Osteocyte (in vitro differentiated cells): ENCODE measurements around the gene ELAC2. TPM values are rescaled to one million over a fixed set of nuclear protein-coding genes. Genes with fewer than 3 reads are reported as not detected.

Experiments
- DNase-seq: peaks from one replicate; pipeline ENCODE4 v3.0.0; 2021; ENCODE audit warnings: mixed read lengths; ENCODE audit not compliant: unreplicated experiment; ENCODE audit errors: extremely low spot score
- H3K27ac Mint-ChIP-seq: one replicate; pipeline ENCODE4 v1.8.0; 2021; ENCODE audit warnings: mild to moderate bottlenecking, mixed read lengths; ENCODE audit not compliant: unreplicated experiment
- H3K27me3 Mint-ChIP-seq: one replicate; pipeline ENCODE4 v1.8.0; 2021; ENCODE audit warnings: mixed read lengths; ENCODE audit not compliant: unreplicated experiment
- H3K36me3 Mint-ChIP-seq: one replicate; pipeline ENCODE4 v1.8.0; 2021; ENCODE audit warnings: mixed read lengths; ENCODE audit not compliant: unreplicated experiment
- H3K4me1 Mint-ChIP-seq: one replicate; pipeline ENCODE4 v1.8.0; 2021; ENCODE audit warnings: mixed read lengths; ENCODE audit not compliant: unreplicated experiment
- H3K4me3 Mint-ChIP-seq: one replicate; pipeline ENCODE4 v1.8.0; 2021; ENCODE audit warnings: mild to moderate bottlenecking, moderate library complexity, mixed read lengths; ENCODE audit not compliant: unreplicated experiment
- H3K9me3 Mint-ChIP-seq: one replicate; pipeline ENCODE4 v1.8.0; 2021; ENCODE audit warnings: mixed read lengths; ENCODE audit not compliant: unreplicated experiment
- total RNA-seq: library from RNA; stranded (reverse); gene quantifications from 2 replicates; pipeline ENCODE4 v1.2.1, GENCODE V29; 2021
- TF ChIP-seq, protein P1 (sequence below): fragments of 200-600 bp; sonication (generic); IDR thresholded peaks from 2 replicates; pipeline ENCODE4 v1.5.0; 2021; ENCODE audit warnings: antibody characterized with exemption, mild to moderate bottlenecking, moderate library complexity

Gene ELAC2
- total RNA-seq, 1 donor from 2014 or later, result 51.8 TPM

DNA sequence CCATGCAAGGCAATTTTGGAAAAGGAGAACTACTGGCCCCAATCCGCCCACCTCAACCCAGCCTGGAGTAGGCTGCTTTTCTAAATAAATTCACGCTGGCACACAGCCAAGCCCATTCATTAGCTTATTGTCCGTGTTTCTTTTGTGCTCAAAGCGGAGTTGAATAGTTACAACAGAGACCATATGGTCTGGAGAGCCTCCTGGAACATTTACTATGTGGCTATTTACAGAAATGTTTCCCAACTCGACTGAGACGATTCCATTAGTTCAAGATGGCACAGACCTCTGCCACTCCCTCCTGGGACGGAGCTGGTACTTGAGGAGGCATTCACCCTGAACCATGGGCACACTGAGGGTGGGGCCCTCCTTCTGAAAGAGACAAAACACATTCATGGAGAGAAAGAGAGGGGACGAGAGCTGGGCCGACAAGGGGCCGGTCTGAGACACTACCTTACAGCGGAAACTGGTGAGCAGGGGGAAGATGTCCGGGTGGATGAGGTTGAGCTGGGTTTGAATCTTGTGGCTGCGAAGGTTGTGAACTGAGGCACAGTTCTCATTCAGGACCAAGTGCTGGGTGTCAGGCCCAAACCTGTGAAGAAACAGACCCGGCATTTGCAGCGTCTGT lies 15.7 kb downstream of the ELAC2 start:
- no peak overlapping the region for H3K27ac Mint-ChIP-seq
- no peak overlapping the region for H3K4me3 Mint-ChIP-seq
- H3K27me3 Mint-ChIP-seq, result no peaks in the 10 kb centered on the region
- H3K4me1 Mint-ChIP-seq, result no peaks in the 10 kb centered on the region
- TF ChIP-seq, protein P1, sequence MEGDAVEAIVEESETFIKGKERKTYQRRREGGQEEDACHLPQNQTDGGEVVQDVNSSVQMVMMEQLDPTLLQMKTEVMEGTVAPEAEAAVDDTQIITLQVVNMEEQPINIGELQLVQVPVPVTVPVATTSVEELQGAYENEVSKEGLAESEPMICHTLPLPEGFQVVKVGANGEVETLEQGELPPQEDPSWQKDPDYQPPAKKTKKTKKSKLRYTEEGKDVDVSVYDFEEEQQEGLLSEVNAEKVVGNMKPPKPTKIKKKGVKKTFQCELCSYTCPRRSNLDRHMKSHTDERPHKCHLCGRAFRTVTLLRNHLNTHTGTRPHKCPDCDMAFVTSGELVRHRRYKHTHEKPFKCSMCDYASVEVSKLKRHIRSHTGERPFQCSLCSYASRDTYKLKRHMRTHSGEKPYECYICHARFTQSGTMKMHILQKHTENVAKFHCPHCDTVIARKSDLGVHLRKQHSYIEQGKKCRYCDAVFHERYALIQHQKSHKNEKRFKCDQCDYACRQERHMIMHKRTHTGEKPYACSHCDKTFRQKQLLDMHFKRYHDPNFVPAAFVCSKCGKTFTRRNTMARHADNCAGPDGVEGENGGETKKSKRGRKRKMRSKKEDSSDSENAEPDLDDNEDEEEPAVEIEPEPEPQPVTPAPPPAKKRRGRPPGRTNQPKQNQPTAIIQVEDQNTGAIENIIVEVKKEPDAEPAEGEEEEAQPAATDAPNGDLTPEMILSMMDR, result no peak
- DNase-seq, result no peak
- peaks cover 32% of the 10 kb centered on the region for H3K36me3 Mint-ChIP-seq
- H3K9me3 Mint-ChIP-seq, result no peaks in the 10 kb centered on the region

DNA sequence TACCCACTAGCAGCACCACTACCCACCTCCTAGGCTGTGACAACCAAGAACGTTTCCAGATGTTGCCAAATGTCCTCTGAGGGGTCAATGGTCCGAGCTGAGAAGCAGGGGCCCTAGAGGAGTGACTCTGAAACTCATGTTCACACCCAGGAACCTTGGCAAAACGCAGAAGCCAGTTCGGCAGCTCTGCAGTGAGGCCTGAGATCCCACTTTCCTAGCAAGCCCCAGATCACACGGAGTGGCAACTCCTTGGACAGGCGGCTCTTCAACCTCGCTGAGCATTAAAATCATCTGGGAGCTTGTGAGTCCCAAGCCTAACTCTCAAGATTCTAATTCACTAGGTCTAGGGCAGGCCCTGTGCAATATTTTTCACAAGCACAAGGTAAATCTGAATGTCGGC lies 17.3 kb downstream of the ELAC2 start:
- Mint-ChIP-seq H3K27me3 (no peaks in the 10 kb centered on the region), H3K27ac (no peak overlapping the region), H3K4me3 (no peak overlapping the region), H3K9me3 (no peaks in the 10 kb centered on the region), H3K4me1 (no peaks in the 10 kb centered on the region), H3K36me3 (peaks cover 42% of the 10 kb centered on the region)
- TF ChIP-seq, protein P1, result no peak
- DNase-seq, result no peak

DNA sequence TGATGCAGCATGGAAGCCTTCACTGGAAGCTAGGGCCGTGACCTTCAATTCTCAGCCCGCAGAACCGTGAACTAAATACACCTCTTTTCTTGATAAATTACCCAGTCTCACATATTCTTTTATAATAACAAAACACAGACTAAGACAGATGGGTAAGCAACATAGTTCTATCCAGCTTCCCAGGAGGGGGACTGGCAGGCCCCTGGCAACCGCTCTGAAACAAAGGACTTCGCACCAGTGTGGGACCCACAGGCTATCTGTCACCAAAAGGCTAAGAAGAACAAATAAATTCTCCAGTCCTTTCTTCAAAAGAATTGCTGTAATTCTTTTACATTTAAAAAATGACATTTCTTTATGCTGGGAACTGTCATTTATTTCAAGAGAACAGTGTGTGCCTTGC lies 19.0 kb downstream of the ELAC2 start:
- TF ChIP-seq, protein P1, result no peak
- DNase-seq, result no peak
- Mint-ChIP-seq H3K27me3 (no peaks in the 10 kb centered on the region), H3K4me3 (no peak overlapping the region), H3K4me1 (no peaks in the 10 kb centered on the region), H3K27ac (no peak overlapping the region), H3K36me3 (peaks cover 45% of the 10 kb centered on the region), H3K9me3 (no peaks in the 10 kb centered on the region)

DNA sequence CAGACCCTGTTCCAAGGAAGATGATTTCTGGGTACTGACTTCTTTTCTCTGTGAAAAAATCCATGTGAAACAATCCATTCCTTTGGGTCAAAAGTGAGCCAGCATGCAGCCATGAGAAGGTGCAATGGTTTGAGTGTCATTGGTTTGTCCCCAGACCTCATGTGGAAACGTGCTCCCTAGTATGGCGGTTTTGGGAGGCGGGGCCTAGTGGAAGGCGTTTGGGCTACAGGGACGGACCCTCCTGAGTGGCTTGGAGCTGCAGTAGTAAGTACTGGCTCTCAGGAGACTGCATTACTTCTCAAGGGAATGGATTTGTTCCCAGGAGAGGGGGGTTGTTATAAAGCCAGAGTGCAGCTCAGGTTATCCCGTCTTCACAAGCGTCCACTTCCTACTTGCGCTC lies 19.4 kb downstream of the ELAC2 start:
- TF ChIP-seq, protein P1, result no peak
- no peak for DNase-seq
- Mint-ChIP-seq H3K9me3 (no peaks in the 10 kb centered on the region), H3K4me1 (no peaks in the 10 kb centered on the region), H3K4me3 (no peak overlapping the region), H3K27me3 (no peaks in the 10 kb centered on the region), H3K36me3 (peaks cover 44% of the 10 kb centered on the region), H3K27ac (no peak overlapping the region)

DNA sequence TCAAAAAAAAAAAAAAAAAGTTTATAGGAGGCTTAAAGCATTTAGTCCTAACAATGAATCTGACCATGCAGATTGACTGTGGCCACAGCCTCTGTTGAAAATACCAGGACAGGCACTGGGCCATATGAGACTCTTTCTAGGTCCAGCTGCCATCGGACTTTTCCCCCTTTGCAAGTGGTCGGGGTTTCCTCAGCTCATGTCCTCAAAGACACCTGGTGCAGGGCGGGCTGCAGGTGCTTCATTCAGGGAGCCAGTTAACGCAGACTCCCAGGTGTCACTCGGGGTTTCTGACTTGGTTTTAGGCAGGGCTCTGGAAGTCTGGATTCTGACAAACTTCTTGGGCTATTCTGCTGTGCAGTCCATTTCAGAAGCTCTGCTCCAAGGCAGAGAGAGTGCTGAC lies 20.9 kb downstream of the ELAC2 start:
- peaks cover 50% of the 10 kb centered on the region for H3K36me3 Mint-ChIP-seq
- H3K27me3 Mint-ChIP-seq, result no peaks in the 10 kb centered on the region

More for the DNA sequence above, 20.9 kb downstream of the ELAC2 start:
- no peak for DNase-seq
- TF ChIP-seq, protein P1, result no peak
- H3K4me3 Mint-ChIP-seq, result no peak overlapping the region
- no peaks in the 10 kb centered on the region for H3K9me3 Mint-ChIP-seq
- no peaks in the 10 kb centered on the region for H3K4me1 Mint-ChIP-seq
- H3K27ac Mint-ChIP-seq, result no peak overlapping the region
